OCI-LY7 (cell line): ENCODE results near the gene MRPL48. TPM values are rescaled to one million over a fixed set of nuclear protein-coding genes. Genes with fewer than 3 reads are reported as not detected.

Source experiments
- BruUV-seq: library from RNA; stranded (reverse); fragments of 400-500 nt; replicated peaks from 2 replicates; lab custom pipeline; 2021; lab: Mats Ljungman, UMichigan
- CTCF ChIA-PET: fragments of 300-600 bp; sonication (Branson Sonifier 250); formaldehyde crosslinking; loops from one replicate; lab custom pipeline; 2022; ENCODE audit warnings: antibody characterized with exemption; ENCODE audit not compliant: unreplicated experiment; lab: Charles Lee
- POLR2A ChIA-PET: fragments of 300-600 bp; sonication (Branson Sonifier 250); formaldehyde crosslinking; loops from one replicate; lab custom pipeline; 2022; ENCODE audit warnings: antibody characterized with exemption; lab: Charles Lee
- DNase-seq: peaks from one replicate; pipeline ENCODE4 v3.0.0-alpha.2; 2015; ENCODE audit warnings: low spot score
- H2AFZ ChIP-seq: fragments of 200-600 bp; sonication (generic), shearing (Covaris generic); 2 replicates; pipeline ENCODE4 v1.6.1; 2014; ENCODE audit warnings: mild to moderate bottlenecking, antibody characterized with exemption, low read length, moderate library complexity
- H3K27ac ChIP-seq: fragments of 200-600 bp; sonication (generic); 2 replicates; pipeline ENCODE4 v1.5.1; 2014; ENCODE audit warnings: mixed run types, low read depth, mild to moderate bottlenecking, moderate library complexity, low read length, inconsistent platforms; ENCODE audit not compliant: poor library complexity, severe bottlenecking
- H3K36me3 ChIP-seq: fragments of 200-600 bp; sonication (generic); 2 replicates; pipeline ENCODE4 v1.6.1; 2014; ENCODE audit warnings: mild to moderate bottlenecking, antibody characterized with exemption, low read length, moderate library complexity, mixed read lengths; ENCODE audit not compliant: insufficient read depth
- H3K4me1 ChIP-seq: fragments of 200-600 bp; sonication (generic); 2 replicates; pipeline ENCODE4 v1.5.1; 2014; ENCODE audit warnings: mild to moderate bottlenecking, low read length; ENCODE audit not compliant: insufficient read depth, poor library complexity, severe bottlenecking
- H3K4me2 ChIP-seq: fragments of 200-600 bp; sonication (generic); 2 replicates; pipeline ENCODE4 v1.6.1; 2014; ENCODE audit warnings: mild to moderate bottlenecking, low read length
- H3K4me3 ChIP-seq: fragments of 200-600 bp; sonication (generic); 2 replicates; pipeline ENCODE4 v1.5.1; 2014; ENCODE audit warnings: mild to moderate bottlenecking, low read depth, low read length; ENCODE audit not compliant: poor library complexity, severe bottlenecking
- H3K79me2 ChIP-seq: fragments of 200-600 bp; sonication (generic); 2 replicates; pipeline ENCODE4 v1.6.1; 2016; ENCODE audit warnings: low read depth, mild to moderate bottlenecking, low read length, moderate library complexity, mixed read lengths; ENCODE audit not compliant: insufficient read depth
- H3K9me2 ChIP-seq: fragments of 200-600 bp; sonication (generic); 2 replicates; pipeline ENCODE4 v1.6.1; 2016; ENCODE audit warnings: mild to moderate bottlenecking, low read length, mixed read lengths; ENCODE audit not compliant: insufficient read depth
- H3K9me3 ChIP-seq: fragments of 200-600 bp; sonication (generic); 2 replicates; pipeline ENCODE4 v1.6.1; 2014; ENCODE audit warnings: mild to moderate bottlenecking, mixed run types, low read length, mixed read lengths
- H4K20me1 ChIP-seq: fragments of 200-600 bp; sonication (generic); 2 replicates; pipeline ENCODE4 v1.6.1; 2014; ENCODE audit warnings: mild to moderate bottlenecking, antibody characterized with exemption, low read length, moderate library complexity, mixed read lengths; ENCODE audit not compliant: insufficient read depth
- CTCF ChIP-seq: fragments of 200-600 bp; sonication (generic); conservative IDR thresholded peaks from 2 replicates; pipeline ENCODE4 v1.5.1; 2014; ENCODE audit warnings: mild to moderate bottlenecking, antibody characterized with exemption, low read length, moderate library complexity, mixed read lengths
- EZH2phosphoT487 ChIP-seq: fragments of 200-600 bp; sonication (generic); IDR thresholded peaks from 2 replicates; pipeline ENCODE4 v1.6.1; 2018; ENCODE audit warnings: low read depth, borderline replicate concordance, mild to moderate bottlenecking, mixed run types, antibody characterized with exemption, low read length, moderate library complexity, mixed read lengths
- intact Hi-C: fragments of 100-400 bp; cut with micrococcal nuclease; formaldehyde crosslinking; loops from one replicate; pipeline ENCODE4 v1.10.0; 2022; ENCODE audit not compliant: unreplicated experiment
- total RNA-seq, 2 experiments: library from RNA; depleted of rRNA in 1 of 2; stranded (reverse); fragments of >200 nt in 1 of 2; shearing (Covaris generic) in 1 of 2; gene quantifications; 2 replicates each; pipeline ENCODE4 v1.2.3, GENCODE V29; 2014 to 2022

MRPL48 gene
- total RNA-seq, 2 experiments from 2014 or later = 63.9 to 167 TPM

GRCh38 chr11:73883856-73884255 is 96.2 kb downstream of the MRPL48 start:
- H3K4me1 ChIP-seq = no peaks in the 10 kb centered on the region
- no peaks in the 10 kb centered on the region for H4K20me1 ChIP-seq
- ChIA-PET POLR2A (interaction anchor here (0.6 kb wide), 1 partner anchor 123 kb away, joined by 3 read pairs; the partner anchor contains the start of gene RAB6A), CTCF (no interaction called here)
- intact Hi-C loops = no loop called here
- no TSS peak for BruUV-seq
- no peaks in the 10 kb centered on the region for H3K9me2 ChIP-seq
- DNase-seq = no peak
- H2AFZ ChIP-seq = no peak overlapping the region
- H3K9me3 ChIP-seq = no peaks in the 10 kb centered on the region
- no peak overlapping the region for H3K4me3 ChIP-seq
- no peak overlapping the region for H3K27ac ChIP-seq
- H3K4me2 ChIP-seq = no peak overlapping the region
- peaks cover 21% of the 10 kb centered on the region for H3K36me3 ChIP-seq
- no peaks in the 10 kb centered on the region for H3K79me2 ChIP-seq
- TF ChIP-seq CTCF (no peak), EZH2phosphoT487 (no peak)

- Histone ChIP-seq H3K4me2 (no peak overlapping the region), H4K20me1 (no peaks in the 10 kb centered on the region), H3K36me3 (peaks cover 57% of the 10 kb centered on the region), H3K4me3 (no peak overlapping the region), H3K79me2 (no peaks in the 10 kb centered on the region), H3K9me3 (no peaks in the 10 kb centered on the region), H3K4me1 (no peaks in the 10 kb centered on the region), H2AFZ (no peak overlapping the region), H3K9me2 (no peaks in the 10 kb centered on the region), H3K27ac (no peak overlapping the region)
- ChIA-PET CTCF (no interaction called here), POLR2A (no interaction called here)
- BruUV-seq = no TSS peak
- TF ChIP-seq CTCF (no peak), EZH2phosphoT487 (no peak)
- DNase-seq = no peak
- intact Hi-C loops = no loop called here
Observed at GRCh38 chr11:73888244-73888643, 100.6 kb downstream of the MRPL48 start.

GRCh38 chr11:73889019-73889418 is 101.3 kb downstream of the MRPL48 start:
- Histone ChIP-seq H3K9me2 (no peaks in the 10 kb centered on the region), H3K36me3 (peaks cover 58% of the 10 kb centered on the region), H3K9me3 (no peaks in the 10 kb centered on the region), H3K79me2 (no peaks in the 10 kb centered on the region), H3K4me1 (no peaks in the 10 kb centered on the region), H2AFZ (no peak overlapping the region), H3K4me2 (no peak overlapping the region), H4K20me1 (no peaks in the 10 kb centered on the region), H3K4me3 (no peak overlapping the region), H3K27ac (no peak overlapping the region)
- POLR2A ChIA-PET = no interaction called here
- intact Hi-C loops = no loop called here
- TF ChIP-seq EZH2phosphoT487 (no peak), CTCF (no peak)
- BruUV-seq = no TSS peak
- CTCF ChIA-PET = no interaction called here
- DNase-seq = no peak
